Measurements from ENCODE around the gene SPAG16.

- TF ChIP-seq POLR2A (IDR thresholded peaks at IDR 0.05; ENCODE audit: insufficient read depth in 1 of 2, low read depth in 2 of 2, low read length in 2 of 2) (no peak), CEBPZ (IDR thresholded peaks at IDR 0.05; ENCODE audit: low read length) (no peak), ZNF224 (CRISPR knock-in tag; IDR thresholded peaks at IDR 0.05) (no peak), DBP (CRISPR knock-in tag; IDR thresholded peaks at IDR 0.05; ENCODE audit: not compliant biosample characterization) (no peak)
Observed at GRCh38 chr2:213545964-213546475, 261.8 kb downstream of the SPAG16 start.
